DOHH2 (cell line): ENCODE data around the gene AEBP1.

Experiments used
- H3F3A ChIP-seq: fragments of 200-600 bp; sonication (generic), shearing (Covaris generic); 2 replicates; pipeline ENCODE4 v1.6.0; 2016; ENCODE audit warnings: antibody characterized with exemption, mild to moderate bottlenecking; ENCODE audit not compliant: control insufficient read depth, insufficient read depth
- H3K27ac ChIP-seq: fragments of 200-600 bp; sonication (generic); 2 replicates; pipeline ENCODE4 v1.5.1; 2014; ENCODE audit warnings: low read depth, mild to moderate bottlenecking, low read length, moderate library complexity
- H3K27me3 ChIP-seq: fragments of 200-600 bp; sonication (generic); 2 replicates; pipeline ENCODE4 v1.6.1; 2014; ENCODE audit warnings: mild to moderate bottlenecking, low read length, mixed read lengths; ENCODE audit not compliant: control insufficient read depth
- H3K36me3 ChIP-seq: fragments of 200-600 bp; sonication (generic); 2 replicates; pipeline ENCODE4 v1.6.1; 2014; ENCODE audit warnings: mild to moderate bottlenecking, low read length, moderate library complexity, mixed read lengths; ENCODE audit not compliant: control insufficient read depth
- H3K4me1 ChIP-seq: fragments of 200-600 bp; sonication (generic); 2 replicates; pipeline ENCODE4 v1.6.1; 2014; ENCODE audit warnings: mild to moderate bottlenecking, low read length, mixed read lengths; ENCODE audit not compliant: control insufficient read depth
- H3K4me2 ChIP-seq: fragments of 200-600 bp; sonication (generic); 2 replicates; pipeline ENCODE4 v1.6.0; 2014; ENCODE audit warnings: mild to moderate bottlenecking, low read length, moderate library complexity
- H3K4me3 ChIP-seq: fragments of 200-600 bp; sonication (generic); 2 replicates; pipeline ENCODE4 v1.5.1; 2014; ENCODE audit warnings: mild to moderate bottlenecking, low read length, mixed read lengths
- H3K79me2 ChIP-seq: fragments of 200-600 bp; sonication (generic); 2 replicates; pipeline ENCODE4 v1.6.1; 2014; ENCODE audit warnings: mild to moderate bottlenecking, low read length, mixed read lengths; ENCODE audit not compliant: control insufficient read depth
- H3K9me2 ChIP-seq: fragments of 200-600 bp; sonication (generic); replicated peaks from 2 replicates; pipeline ENCODE4 v1.6.1; 2014; ENCODE audit warnings: mild to moderate bottlenecking, low read length, mixed read lengths; ENCODE audit not compliant: control insufficient read depth
- H3K9me3 ChIP-seq: fragments of 200-600 bp; sonication (generic); 2 replicates; pipeline ENCODE4 v1.6.1; 2014; ENCODE audit warnings: antibody characterized with exemption, low read length, mixed read lengths; ENCODE audit not compliant: control insufficient read depth, insufficient read depth
- H4K20me1 ChIP-seq: fragments of 200-600 bp; sonication (generic); 2 replicates; pipeline ENCODE4 v1.6.0; 2014; ENCODE audit warnings: low read depth, mild to moderate bottlenecking, antibody characterized with exemption, low read length, moderate library complexity; ENCODE audit not compliant: control insufficient read depth, insufficient read depth
- EZH2phosphoT487 ChIP-seq: fragments of 200-600 bp; sonication (generic); IDR thresholded peaks from 2 replicates; pipeline ENCODE4 v1.6.1; 2017; ENCODE audit warnings: borderline replicate concordance, mild to moderate bottlenecking, antibody characterized with exemption, low read length, moderate library complexity, mixed read lengths
- TF ChIP-seq, protein P1 (sequence below): fragments of 200-600 bp; sonication (generic); IDR thresholded peaks from one replicate; pipeline ENCODE4 v1.5.1; 2014; ENCODE audit warnings: antibody characterized with exemption, mild to moderate bottlenecking, low read depth, low read length; ENCODE audit not compliant: poor library complexity, severe bottlenecking

The AEBP1 gene

DNA sequence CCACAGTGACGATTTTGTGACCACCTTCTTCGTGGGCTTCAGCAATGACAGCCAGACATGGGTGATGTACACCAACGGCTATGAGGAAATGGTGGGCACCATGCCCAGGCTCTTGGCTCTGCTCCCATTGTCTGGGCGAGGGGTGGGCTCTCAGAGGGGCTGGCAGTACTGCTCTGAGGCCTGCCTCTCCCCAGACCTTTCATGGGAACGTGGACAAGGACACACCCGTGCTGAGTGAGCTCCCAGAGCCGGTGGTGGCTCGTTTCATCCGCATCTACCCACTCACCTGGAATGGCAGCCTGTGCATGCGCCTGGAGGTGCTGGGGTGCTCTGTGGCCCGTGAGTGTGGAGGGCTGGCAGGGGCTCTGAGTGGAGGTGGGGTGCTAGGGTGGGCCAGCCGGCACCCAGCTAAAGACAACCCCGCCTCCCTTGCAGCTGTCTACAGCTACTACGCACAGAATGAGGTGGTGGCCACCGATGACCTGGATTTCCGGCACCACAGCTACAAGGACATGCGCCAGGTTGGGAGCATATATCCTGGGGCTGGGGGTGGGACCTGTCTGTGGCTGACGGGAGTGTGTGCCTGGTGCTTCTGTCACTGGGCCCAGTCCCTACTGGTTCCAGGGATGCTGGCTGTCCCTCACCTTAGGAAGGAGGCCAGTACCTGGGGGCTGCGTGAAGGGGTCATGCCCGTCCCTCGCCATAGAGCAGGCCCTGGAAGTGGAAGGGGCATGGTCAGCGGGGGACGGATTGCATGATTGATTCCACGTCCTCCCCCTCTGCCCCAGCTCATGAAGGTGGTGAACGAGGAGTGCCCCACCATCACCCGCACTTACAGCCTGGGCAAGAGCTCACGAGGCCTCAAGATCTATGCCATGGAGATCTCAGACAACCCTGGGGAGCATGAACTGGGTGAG lies 6.8 kb downstream of the AEBP1 start:
- H3K9me2 ChIP-seq: no peaks in the 10 kb centered on the region
- H3K79me2 ChIP-seq: no peaks in the 10 kb centered on the region
- H3F3A ChIP-seq: no peaks in the 10 kb centered on the region
- no peak overlapping the region for H3K4me3 ChIP-seq
- H3K27me3 ChIP-seq: peaks cover 8% of the 10 kb centered on the region
- H4K20me1 ChIP-seq: no peaks in the 10 kb centered on the region
- no peaks in the 10 kb centered on the region for H3K9me3 ChIP-seq
- H3K4me1 ChIP-seq: no peaks in the 10 kb centered on the region
- no peak for TF ChIP-seq EZH2phosphoT487
- TF ChIP-seq, protein P1, sequence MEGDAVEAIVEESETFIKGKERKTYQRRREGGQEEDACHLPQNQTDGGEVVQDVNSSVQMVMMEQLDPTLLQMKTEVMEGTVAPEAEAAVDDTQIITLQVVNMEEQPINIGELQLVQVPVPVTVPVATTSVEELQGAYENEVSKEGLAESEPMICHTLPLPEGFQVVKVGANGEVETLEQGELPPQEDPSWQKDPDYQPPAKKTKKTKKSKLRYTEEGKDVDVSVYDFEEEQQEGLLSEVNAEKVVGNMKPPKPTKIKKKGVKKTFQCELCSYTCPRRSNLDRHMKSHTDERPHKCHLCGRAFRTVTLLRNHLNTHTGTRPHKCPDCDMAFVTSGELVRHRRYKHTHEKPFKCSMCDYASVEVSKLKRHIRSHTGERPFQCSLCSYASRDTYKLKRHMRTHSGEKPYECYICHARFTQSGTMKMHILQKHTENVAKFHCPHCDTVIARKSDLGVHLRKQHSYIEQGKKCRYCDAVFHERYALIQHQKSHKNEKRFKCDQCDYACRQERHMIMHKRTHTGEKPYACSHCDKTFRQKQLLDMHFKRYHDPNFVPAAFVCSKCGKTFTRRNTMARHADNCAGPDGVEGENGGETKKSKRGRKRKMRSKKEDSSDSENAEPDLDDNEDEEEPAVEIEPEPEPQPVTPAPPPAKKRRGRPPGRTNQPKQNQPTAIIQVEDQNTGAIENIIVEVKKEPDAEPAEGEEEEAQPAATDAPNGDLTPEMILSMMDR: no peak
- peaks cover 24% of the 10 kb centered on the region for H3K36me3 ChIP-seq
- no peak overlapping the region for H3K27ac ChIP-seq
- no peak overlapping the region for H3K4me2 ChIP-seq

DNA sequence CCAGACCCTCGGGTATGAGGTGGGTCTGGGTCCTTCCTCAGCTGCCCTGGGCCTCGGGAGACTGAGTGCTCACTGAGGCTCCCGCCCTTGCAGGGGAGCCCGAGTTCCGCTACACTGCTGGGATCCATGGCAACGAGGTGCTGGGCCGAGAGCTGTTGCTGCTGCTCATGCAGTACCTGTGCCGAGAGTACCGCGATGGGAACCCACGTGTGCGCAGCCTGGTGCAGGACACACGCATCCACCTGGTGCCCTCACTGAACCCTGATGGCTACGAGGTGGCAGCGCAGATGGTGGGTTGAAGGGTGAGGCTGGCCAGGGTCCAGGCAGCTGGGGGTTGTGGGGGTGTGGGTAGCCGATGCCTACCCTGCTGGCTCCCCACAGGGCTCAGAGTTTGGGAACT lies 7.6 kb downstream of the AEBP1 start:
- Histone ChIP-seq H3F3A (no peaks in the 10 kb centered on the region), H4K20me1 (no peaks in the 10 kb centered on the region), H3K4me1 (no peaks in the 10 kb centered on the region), H3K79me2 (no peaks in the 10 kb centered on the region), H3K4me2 (no peak overlapping the region), H3K4me3 (no peak overlapping the region), H3K36me3 (peaks cover 32% of the 10 kb centered on the region), H3K27ac (no peak overlapping the region), H3K9me2 (no peaks in the 10 kb centered on the region), H3K27me3 (no peaks in the 10 kb centered on the region; the same call in 1 of the 2 replicates), H3K9me3 (no peaks in the 10 kb centered on the region)
- TF ChIP-seq EZH2phosphoT487: no peak
- TF ChIP-seq, protein P1: no peak

DNA sequence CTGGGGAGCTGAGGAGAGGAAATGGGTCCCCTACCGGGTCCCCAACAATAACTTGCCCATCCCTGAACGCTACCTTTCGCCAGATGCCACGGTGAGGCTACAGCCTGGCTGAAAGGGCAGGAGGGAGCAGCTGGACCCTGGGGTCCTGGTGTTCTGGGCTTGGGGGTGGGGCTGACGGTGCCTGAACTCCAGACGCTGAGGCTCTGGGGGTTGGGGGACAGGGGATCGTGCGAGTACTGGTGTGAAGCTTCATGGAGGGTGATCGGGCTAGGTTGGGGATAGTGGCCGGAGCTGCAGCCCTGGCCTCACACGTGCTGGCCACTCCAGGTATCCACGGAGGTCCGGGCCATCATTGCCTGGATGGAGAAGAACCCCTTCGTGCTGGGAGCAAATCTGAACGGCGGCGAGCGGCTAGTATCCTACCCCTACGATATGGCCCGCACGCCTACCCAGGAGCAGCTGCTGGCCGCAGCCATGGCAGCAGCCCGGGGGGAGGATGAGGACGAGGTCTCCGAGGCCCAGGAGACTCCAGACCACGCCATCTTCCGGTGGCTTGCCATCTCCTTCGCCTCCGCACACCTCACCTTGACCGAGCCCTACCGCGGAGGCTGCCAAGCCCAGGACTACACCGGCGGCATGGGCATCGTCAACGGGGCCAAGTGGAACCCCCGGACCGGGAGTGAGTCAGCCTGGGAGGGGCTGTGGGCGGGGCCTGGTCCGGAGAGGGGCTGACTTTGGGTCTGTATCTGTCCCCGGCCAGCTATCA lies 8.3 kb downstream of the AEBP1 start:
- no peaks in the 10 kb centered on the region for H3K9me3 ChIP-seq
- no peaks in the 10 kb centered on the region for H3K4me1 ChIP-seq
- H4K20me1 ChIP-seq: no peaks in the 10 kb centered on the region
- no peaks in the 10 kb centered on the region for H3K9me2 ChIP-seq
- no peak overlapping the region for H3K27ac ChIP-seq
- TF ChIP-seq, protein P1: no peak
- no peak for TF ChIP-seq EZH2phosphoT487
- no peaks in the 10 kb centered on the region for H3F3A ChIP-seq
- peaks cover 2% of the 10 kb centered on the region; the same call in 1 of the 2 replicates for H3K79me2 ChIP-seq
- H3K4me2 ChIP-seq: no peak overlapping the region
- H3K4me3 ChIP-seq: no peak overlapping the region
- peaks cover 39% of the 10 kb centered on the region for H3K36me3 ChIP-seq
- no peaks in the 10 kb centered on the region for H3K27me3 ChIP-seq
